ENCODE results near the gene NOS1AP.

Gene NOS1AP

DNA sequence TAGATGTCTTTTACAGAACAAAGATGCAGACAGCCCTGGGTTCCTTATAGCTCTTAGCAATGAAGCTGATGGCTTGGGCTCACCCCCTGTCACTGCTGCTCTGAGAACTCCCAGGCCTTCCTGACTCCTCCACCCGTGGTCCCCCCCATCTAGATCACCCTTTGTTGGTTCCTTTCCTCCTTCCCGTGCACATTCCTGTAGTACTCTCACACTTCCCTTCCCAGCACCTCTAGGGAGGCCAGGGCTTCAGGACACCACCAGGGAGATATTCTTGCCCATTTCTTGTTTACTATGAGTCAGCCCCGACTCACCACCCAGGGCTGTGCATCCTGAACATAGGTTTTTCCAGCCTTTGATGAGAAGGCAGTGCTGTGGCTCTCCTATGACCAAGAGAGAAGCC is 14.4 kb upstream of the NOS1AP start:
- Histone ChIP-seq H3K36me3 (replicated peaks; ENCODE audit: insufficient read depth, low read length) (no peaks in the 10 kb centered on the region), H3K9me2 (replicated peaks; ENCODE audit: insufficient read depth, low read length) (no peaks in the 10 kb centered on the region), H3K9me3 (replicated peaks; ENCODE audit: insufficient read depth, low read length) (no peaks in the 10 kb centered on the region), H3K4me2 (ENCODE audit: low read depth, low read length) (no peak overlapping the region), H2AFZ (ENCODE audit: low read length) (no peak overlapping the region), H3K4me1 (ENCODE audit: low read length) (no peaks in the 10 kb centered on the region), H3K27ac (ENCODE audit: low read length) (no peak overlapping the region), H3K9ac (ENCODE audit: low read length) (no peak overlapping the region), H4K20me1 (ENCODE audit: insufficient read depth, low read length) (no peaks in the 10 kb centered on the region), H3K79me2 (ENCODE audit: low read length) (no peaks in the 10 kb centered on the region), H3K27me3 (replicated peaks; ENCODE audit: insufficient read depth, low read length) (no peaks in the 10 kb centered on the region), H3F3A (ENCODE audit: insufficient read depth, low read length) (no peaks in the 10 kb centered on the region), H3K4me3 (ENCODE audit: low read length) (no peak overlapping the region)
- DNase-seq, result no peak
- no peak for TF ChIP-seq EZH2phosphoT487 (IDR thresholded peaks at IDR 0.05; ENCODE audit: low read length)
- TF ChIP-seq EZH2 (optimal IDR thresholded peaks at IDR 0.05; ENCODE audit: low read depth, low read length), result no peak
- TF ChIP-seq, protein P1, sequence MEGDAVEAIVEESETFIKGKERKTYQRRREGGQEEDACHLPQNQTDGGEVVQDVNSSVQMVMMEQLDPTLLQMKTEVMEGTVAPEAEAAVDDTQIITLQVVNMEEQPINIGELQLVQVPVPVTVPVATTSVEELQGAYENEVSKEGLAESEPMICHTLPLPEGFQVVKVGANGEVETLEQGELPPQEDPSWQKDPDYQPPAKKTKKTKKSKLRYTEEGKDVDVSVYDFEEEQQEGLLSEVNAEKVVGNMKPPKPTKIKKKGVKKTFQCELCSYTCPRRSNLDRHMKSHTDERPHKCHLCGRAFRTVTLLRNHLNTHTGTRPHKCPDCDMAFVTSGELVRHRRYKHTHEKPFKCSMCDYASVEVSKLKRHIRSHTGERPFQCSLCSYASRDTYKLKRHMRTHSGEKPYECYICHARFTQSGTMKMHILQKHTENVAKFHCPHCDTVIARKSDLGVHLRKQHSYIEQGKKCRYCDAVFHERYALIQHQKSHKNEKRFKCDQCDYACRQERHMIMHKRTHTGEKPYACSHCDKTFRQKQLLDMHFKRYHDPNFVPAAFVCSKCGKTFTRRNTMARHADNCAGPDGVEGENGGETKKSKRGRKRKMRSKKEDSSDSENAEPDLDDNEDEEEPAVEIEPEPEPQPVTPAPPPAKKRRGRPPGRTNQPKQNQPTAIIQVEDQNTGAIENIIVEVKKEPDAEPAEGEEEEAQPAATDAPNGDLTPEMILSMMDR (IDR thresholded peaks at IDR 0.05; ENCODE audit: low read length), result no peak

- H3K9ac ChIP-seq (ENCODE audit: low read length), result no peak overlapping the region
- no peaks in the 10 kb centered on the region for H3K9me3 ChIP-seq (replicated peaks; ENCODE audit: insufficient read depth, low read length)
- H3K4me1 ChIP-seq (ENCODE audit: low read length), result no peaks in the 10 kb centered on the region
- H3K79me2 ChIP-seq (ENCODE audit: low read length), result no peaks in the 10 kb centered on the region
- H3K4me2 ChIP-seq (ENCODE audit: low read depth, low read length), result no peak overlapping the region
- H3F3A ChIP-seq (ENCODE audit: insufficient read depth, low read length), result no peaks in the 10 kb centered on the region
- TF ChIP-seq EZH2 (optimal IDR thresholded peaks at IDR 0.05; ENCODE audit: low read depth, low read length), result no peak
- TF ChIP-seq, protein P1 (IDR thresholded peaks at IDR 0.05; ENCODE audit: low read length), result peak; percentile 99
- H4K20me1 ChIP-seq (ENCODE audit: insufficient read depth, low read length), result no peaks in the 10 kb centered on the region
- no peaks in the 10 kb centered on the region for H3K27me3 ChIP-seq (replicated peaks; ENCODE audit: insufficient read depth, low read length)
- H2AFZ ChIP-seq (ENCODE audit: low read length), result no peak overlapping the region
- peak; percentile 75 for DNase-seq
- H3K27ac ChIP-seq (ENCODE audit: low read length), result no peak overlapping the region
- H3K4me3 ChIP-seq (ENCODE audit: low read length), result no peak overlapping the region
- H3K36me3 ChIP-seq (replicated peaks; ENCODE audit: insufficient read depth, low read length), result no peaks in the 10 kb centered on the region
- no peaks in the 10 kb centered on the region for H3K9me2 ChIP-seq (replicated peaks; ENCODE audit: insufficient read depth, low read length)
Measured at GRCh38 chr1:162056043-162056442, 13.4 kb upstream of the NOS1AP start.

- Histone ChIP-seq H3K9me3 (replicated peaks; ENCODE audit: insufficient read depth, low read length) (no peaks in the 10 kb centered on the region), H4K20me1 (ENCODE audit: insufficient read depth, low read length) (no peaks in the 10 kb centered on the region), H3K36me3 (replicated peaks; ENCODE audit: insufficient read depth, low read length) (no peaks in the 10 kb centered on the region), H3K4me3 (ENCODE audit: low read length) (no peak overlapping the region), H3K9ac (ENCODE audit: low read length) (no peak overlapping the region), H3K4me1 (ENCODE audit: low read length) (no peaks in the 10 kb centered on the region), H3K9me2 (replicated peaks; ENCODE audit: insufficient read depth, low read length) (no peaks in the 10 kb centered on the region), H3F3A (ENCODE audit: insufficient read depth, low read length) (no peaks in the 10 kb centered on the region), H3K79me2 (ENCODE audit: low read length) (no peaks in the 10 kb centered on the region), H3K4me2 (ENCODE audit: low read depth, low read length) (no peak overlapping the region), H3K27me3 (replicated peaks; ENCODE audit: insufficient read depth, low read length) (no peaks in the 10 kb centered on the region), H2AFZ (ENCODE audit: low read length) (no peak overlapping the region), H3K27ac (ENCODE audit: low read length) (no peak overlapping the region)
- no peak for TF ChIP-seq EZH2phosphoT487 (IDR thresholded peaks at IDR 0.05; ENCODE audit: low read length)
- TF ChIP-seq EZH2 (optimal IDR thresholded peaks at IDR 0.05; ENCODE audit: low read depth, low read length), result no peak
- TF ChIP-seq, protein P1 (IDR thresholded peaks at IDR 0.05; ENCODE audit: low read length), result no peak
- DNase-seq, result no peak
Measured at GRCh38 chr1:162056579-162056978, 12.9 kb upstream of the NOS1AP start.
